ENCODE data around the gene ABCC1.

Gene ABCC1

DNA sequence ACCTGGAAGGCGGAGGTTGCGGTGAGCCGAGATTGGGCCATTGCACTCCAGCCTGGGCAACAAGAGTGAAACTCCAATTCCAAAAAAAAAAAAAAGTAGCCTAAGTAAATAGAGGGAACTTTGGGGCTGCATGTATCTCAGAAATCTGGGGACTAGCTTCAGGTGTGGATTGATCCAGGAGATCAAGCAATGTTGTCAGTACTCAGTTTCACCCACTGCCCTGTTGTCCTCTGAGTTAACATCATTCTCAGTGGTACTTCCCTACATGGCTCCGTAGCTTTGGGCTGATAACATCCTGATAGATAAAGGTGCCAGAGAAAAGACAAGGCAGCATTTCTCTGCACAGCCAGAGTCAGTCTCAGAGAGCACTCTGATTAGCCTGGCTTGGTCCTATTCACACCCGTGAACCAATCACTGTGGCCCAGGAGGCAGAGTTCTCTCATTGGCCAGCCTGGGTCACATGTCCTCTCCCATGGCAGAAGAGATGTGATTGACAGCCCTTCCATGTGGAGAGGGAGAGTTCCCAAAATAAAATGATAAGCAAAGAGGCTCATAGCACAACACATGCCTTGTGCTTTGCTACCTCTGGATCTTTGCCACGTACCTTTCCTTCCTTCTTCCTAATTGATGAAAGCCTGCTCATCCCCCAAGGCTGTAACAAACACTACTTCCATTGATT is 99.6 kb downstream of the ABCC1 start:
- no peak for DNase-seq (ENCODE audit: low read depth)

DNA sequence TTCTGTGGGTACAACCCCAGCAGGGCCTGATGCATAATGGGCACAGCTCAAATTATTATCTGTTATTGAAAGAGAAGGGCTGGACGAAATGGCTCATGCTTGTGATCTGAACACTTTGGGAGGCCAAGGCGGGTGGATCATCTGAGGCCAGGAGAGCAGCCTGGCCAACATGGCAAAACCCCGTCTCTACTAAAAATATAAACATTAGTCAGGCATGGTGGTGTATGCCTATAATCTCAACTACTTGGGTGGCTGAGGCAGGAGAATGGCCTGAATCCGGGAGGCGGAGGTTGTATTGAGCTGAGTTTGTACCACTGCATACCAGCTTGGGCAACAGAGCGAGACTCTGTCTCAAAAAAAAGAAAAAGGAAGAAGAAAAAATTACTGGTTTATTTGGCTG is 100.7 kb downstream of the ABCC1 start:
- no peak for DNase-seq (ENCODE audit: low read depth)

DNA sequence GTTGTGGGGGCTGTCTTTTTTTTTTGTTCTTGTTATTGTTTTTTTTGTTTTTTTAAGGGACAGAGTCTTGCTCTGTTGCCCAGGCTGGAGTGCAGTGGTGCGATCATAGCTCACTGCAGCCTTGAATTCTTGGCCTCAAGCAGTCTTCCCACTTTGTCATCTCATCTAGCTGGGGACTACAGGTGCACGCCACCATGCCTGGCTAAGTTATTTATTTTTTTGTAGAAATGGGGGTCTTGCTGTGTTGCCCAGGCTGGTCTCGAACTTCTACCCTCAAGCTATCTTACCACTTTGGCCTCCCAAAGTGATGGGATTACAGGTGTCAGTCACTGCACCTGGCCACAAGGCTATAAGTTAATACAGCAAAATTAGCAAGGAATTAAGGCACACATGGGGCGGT is 101.7 kb downstream of the ABCC1 start:
- DNase-seq (ENCODE audit: low read depth): no peak

DNA sequence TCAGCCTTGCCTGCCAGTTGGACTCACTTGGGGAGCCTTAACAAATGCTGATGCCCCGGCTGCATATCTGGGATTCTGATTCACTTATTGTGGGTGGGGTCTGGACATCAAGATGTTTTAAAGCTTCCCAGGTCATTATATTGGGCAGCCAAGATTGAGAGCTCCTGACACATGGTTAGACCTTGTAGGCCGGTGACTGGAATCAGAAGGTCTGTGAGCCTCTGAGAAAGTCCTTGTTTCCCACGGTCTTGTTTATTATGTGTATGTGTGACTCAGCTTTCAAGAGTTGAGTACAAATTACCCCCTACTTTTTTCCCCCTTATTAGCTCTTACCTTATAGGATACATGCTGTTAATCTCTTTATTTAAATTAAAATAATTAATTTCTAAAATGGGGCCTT is 103.5 kb downstream of the ABCC1 start:
- no peak for DNase-seq (ENCODE audit: low read depth)

DNA sequence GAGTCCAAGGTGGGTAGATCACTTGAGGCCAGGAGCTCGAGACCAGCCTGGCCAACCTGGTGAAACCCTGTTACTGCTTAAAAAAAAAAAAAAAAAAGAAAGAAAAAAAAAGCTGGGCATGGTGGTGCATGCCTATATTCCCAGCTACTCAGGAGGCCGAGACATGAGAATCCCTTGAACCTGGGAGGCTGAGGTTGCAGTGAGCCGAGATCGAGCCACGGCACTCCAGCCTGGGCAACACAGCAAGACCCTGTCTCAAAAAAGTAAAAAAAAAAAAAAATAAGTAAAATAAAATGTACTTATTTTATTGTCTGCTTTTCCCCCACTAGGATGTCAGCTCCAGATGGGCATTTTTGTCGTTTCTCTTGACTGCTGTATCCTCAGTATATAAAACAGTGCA is 107.7 kb downstream of the ABCC1 start:
- no peak for DNase-seq (ENCODE audit: low read depth)

DNA sequence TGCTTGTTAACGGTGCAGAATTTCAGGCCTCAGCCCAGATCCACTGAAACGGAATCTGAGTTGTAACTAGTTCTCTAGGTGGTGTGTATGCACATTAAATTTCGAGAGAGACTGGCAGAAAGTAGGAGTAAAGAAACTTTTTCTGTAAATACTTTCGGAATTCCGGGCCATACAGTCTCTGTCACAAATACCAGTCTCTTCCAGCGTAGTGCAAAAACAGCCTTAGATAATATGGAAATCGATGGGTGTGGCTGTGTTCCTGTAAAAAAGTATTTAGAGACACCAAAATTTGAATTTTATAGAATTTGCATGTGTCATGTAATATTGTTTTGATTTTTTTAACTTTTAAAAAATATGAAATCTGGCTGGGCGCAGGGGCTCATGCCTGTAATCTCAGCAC is 109.7 kb downstream of the ABCC1 start:
- DNase-seq (ENCODE audit: low read depth): no peak

DNA sequence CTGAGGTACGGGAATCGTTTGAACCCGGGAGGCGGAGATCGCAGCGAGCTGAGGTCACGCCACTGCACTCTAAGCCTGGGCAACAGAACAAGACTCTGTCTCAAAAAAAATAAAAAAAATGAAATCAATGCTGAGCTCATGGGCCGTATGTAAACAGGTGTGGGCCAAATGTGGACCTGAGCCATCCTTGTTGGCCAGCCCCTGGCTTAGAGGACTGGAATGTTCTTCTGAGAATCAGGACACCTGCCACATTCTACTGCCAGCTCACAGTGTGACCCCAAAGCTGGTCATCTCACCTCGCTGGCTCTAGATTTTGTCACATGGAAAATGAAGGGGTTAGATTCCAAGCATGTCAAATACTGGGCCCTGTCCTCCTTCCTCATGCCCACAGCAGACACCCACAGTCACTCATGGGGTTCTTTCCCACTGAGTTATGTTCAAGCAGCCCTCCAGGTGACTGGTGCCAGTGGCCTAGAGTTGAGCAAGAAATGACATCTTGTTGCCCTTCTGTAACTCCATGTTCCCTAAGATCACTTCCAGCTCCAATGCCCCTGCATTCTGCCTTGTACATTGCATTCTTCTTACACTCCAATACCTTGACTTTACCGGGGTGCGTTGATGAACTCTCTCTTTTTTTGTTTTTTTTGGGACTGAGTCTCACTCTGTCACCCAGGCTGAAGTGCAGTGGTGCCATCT is 110.6 kb downstream of the ABCC1 start:
- no peak for DNase-seq (ENCODE audit: low read depth)

DNA sequence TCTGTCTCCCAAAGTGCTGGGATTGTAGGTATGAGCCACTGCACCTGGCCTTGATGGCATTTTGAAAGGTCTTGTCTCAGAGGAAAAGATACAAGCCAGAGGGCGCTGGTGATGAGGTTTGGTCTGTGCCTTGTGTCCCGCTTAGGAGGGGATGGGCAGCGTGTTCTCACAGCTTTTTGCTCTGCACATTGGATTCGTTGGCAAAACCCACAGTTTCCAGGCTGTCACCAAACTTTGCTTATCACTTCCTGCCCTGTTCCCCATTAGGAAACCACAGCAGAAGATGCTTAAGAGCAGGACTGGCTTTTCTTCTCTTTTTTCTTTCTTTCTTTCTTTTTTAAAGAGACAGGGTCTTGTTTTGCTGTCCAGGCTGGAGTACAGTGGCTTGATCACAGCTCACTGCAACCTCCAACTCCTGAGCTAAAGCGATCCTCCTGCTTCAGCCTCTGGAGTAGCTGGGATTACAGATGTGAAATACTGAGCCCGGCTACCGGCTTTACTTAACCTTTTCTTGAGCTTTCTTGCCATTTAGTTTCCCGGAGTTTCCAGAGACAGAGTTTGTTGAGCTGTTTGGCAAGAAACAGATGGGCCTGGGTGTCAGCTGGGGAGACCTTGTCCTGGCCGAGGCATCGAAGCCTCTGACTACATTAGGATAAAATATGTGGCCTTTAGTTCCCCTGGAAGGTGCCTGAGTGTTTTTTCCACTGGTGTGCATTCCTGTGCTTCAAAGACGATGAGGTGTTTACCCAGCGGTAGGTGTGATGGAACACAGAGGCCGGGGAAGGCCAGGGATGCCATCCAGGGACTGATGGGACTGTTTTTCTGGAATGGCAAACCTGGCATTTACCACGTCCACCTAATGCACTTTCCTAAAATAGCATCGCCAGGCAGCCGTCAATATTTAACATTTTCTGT is 112.9 kb downstream of the ABCC1 start:
- no peak for DNase-seq (ENCODE audit: low read depth)

DNA sequence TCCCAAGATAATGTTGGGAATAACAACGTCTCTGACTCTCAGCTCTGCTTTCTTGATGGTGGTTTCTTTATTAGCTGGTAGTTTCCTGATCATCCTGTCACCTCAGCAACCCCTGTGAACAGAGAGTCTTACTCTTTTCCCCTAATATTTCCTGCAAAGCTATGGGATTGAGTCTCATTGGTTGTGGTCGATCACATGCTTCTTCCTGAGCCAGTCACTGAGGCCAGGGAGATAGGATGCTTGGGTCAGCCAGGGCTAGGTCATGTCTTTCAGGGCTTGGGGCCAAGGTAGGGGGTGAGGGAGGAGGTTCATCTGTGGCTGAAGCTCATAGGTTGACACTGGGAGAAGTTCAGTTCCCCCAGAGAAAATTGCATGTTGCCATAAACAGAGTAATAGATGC is 114.3 kb downstream of the ABCC1 start:
- no peak for DNase-seq (ENCODE audit: low read depth)

DNA sequence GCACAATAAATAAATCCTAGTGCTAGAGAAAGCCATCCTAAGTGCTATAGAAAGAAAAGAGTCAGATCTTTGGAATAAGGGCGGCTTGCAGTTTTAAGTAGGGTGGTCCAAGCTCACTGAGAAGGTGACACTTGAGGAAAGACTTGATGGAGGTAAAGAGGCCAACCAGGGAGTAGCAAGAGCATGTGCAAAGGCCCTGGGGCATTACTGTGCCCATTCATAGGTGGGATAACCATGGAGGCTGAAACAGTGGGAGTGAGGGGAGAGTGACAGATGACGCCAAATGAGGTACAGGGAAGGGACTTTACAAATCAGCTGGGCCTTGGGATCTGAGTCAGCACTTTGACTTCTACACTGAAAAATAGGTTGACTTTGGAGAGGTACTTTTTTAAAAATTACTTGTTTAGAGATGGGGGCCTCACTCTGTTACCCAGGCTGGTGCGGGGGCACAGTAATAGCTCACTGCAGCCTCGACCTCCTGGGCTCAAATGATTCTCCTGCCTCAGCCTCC is 115.5 kb downstream of the ABCC1 start:
- no peak for DNase-seq (ENCODE audit: low read depth)

DNA sequence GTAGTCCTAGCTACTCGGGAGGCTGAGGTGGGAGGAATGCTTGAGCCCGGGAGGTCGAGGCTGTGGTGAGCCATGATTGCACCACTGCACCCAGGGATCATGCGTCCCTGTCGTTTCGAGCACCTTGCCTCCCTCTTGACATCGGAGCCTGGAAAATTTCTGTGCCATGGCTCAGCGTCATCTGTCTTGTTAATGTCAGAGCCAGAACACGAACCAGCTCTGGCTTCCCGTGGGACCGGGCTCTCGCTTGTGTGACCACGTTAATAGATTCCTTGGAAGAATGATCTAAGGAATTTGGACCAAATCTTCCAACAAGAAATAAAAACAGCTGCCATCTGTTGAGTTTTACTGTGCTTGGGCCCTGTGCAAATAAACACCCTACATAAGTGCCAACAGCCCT is 117.7 kb downstream of the ABCC1 start:
- DNase-seq (ENCODE audit: low read depth): no peak

DNA sequence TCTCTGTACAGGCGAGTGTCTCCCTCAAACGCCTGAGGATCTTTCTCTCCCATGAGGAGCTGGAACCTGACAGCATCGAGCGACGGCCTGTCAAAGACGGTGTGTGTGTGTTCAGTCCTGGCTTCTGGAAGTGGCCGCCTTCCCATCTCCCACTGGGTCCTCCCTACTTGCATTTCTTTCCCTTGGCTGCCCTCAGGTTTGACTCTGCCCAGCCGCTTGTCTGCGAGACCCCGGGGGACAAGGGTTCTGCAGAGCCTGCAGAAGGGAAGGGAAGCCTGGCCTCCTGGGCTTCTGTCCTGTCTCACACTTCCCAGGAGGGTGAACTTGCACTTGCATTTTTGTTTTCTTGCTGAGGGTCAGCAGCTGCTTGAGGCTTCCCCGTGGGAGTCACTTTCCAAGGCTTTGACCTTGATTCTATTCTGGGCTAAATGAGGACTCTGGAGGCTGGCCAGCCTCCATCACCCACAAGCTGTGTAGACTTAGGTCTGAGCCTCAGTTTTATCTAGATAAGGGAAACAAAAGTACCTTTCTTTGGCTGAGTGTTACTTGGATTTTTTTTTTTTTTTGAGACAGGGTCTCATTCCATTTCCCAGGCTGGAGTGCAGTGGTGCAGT is 122.3 kb downstream of the ABCC1 start:
- DNase-seq (ENCODE audit: low read depth): no peak

DNA sequence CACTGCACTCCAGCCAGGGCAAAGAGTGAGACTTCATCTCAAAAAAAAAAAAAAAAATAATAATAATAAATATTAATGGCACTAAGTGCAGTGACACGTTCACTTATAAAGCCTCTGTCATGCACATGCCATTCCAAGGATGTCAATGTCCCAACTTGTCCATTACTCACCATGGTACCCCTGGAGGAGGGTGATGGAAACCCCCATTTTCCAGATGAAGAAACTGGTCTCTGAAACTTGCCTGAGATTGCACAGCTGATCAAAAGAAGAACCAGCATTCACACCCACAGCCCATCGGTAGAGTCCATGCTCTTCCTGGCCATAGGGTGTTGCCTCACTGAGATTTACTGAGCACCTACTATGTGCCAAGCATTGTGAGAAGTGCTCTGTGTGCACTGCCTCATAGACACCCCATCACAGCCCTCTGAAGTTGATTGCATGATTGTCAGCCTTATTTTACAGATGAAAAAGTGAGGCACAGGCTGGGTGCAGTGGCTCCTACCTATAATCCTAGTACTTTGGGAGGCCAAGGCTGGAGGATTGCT is 123.7 kb downstream of the ABCC1 start:
- DNase-seq (ENCODE audit: low read depth): no peak

DNA sequence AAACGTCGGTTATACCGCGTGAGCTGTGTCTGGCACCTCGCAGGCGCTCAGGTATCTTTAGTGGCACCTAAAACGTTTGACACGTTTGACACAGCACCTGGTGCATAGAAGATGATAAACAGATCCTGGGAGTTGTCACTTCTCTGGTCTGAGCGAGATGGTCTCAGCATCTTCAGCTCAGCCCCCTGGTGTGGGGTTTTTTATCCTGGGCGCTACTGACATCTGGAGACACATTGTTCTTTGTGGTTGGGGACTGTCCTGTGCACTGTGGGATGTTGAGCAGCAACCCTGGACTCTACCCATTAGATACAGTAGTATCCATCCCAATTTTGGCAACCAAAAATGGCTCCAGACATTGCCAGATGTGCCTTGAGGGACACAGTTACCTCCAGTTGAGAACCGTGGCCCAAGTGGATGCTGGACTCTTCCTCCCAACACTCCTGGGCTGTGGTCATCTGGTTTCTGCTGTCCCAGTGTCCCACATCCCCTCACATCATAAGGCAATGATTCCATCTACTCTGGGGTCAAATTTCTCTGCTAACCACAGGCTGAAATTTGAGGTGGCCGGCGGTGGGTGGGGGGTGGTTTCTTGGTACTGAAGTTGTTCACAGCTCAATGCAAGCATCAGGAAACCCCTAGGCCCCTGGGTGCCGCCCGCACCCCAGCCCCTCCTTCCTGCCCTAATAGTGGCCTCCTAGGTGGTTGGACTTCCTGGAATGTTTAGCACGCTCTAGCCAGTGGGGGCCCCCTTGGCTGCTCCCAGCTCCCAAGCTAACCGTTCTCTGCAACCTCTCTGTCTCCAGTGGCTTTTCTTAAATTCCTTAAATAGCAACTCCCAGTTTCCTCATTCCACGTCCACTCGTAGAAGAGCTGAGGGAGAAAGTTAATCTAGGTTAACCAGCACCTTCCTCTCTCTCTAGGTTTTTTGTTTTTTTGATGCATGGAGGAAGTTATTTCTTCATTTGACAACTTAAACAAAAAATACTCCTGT is 124.8 kb downstream of the ABCC1 start:
- peak; percentile 30 for DNase-seq (ENCODE audit: low read depth)

DNA sequence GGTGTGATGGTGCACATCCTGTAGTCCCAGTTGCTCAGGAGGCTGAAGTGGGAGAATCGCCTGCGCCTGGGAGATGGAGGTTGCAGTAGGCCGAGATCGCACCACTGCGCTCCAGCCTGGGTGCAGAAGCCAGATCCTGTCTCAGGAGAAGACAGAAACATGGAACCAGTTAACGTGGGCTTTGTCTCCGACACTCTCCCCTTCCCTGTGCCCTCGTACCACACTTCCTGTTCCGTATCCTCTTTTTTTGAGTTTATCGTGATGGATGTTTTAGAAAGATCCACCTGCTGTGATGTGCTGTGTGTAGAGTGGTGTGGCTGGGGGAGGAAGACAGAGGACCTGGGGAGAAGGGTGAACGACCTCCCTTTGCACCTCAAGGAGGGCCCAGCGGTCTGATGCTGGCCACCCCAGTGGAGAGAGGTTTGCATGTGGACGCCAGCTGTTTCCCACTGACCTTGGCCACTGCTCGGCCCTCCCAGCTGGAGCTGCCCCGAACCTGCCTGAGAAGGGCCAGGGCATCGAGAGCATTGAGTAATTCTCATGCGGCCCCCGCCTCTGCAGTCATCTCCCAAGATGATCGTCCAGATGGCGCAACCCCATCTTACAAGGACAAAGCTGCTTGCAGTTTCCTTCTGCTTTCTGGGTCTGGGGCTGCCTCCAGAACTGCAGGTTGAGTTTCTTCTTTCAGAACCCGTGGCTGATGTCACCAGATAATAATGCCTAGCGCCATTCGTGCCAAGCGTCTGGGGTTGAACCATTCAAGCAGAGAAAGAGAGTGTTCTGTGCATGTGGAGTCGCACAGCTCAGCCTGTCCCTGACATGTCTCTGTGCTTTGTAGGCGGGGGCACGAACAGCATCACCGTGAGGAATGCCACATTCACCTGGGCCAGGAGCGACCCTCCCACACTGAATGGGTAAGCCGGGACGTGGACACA is 126.3 kb downstream of the ABCC1 start:
- no peak for DNase-seq (ENCODE audit: low read depth)

DNA sequence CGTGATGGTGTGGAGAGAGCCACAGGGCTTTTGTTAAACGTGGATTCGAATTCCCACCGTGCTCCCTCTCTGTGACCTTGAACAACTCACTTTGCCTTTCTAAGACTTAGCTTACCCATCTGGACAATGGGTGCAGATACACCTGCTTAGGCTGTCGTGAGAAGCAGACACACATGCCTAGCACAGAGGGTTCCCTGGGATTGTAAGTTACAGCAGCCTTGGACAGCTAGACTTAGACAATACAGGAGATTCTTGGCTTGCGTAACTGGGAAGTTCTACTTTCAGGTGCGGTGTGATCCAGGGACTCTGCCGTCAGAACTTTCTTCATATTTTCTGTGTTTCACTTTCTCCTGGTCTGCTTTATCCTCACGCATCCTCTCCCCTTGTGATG is 127.0 kb downstream of the ABCC1 start:
- DNase-seq (ENCODE audit: low read depth): no peak

DNA sequence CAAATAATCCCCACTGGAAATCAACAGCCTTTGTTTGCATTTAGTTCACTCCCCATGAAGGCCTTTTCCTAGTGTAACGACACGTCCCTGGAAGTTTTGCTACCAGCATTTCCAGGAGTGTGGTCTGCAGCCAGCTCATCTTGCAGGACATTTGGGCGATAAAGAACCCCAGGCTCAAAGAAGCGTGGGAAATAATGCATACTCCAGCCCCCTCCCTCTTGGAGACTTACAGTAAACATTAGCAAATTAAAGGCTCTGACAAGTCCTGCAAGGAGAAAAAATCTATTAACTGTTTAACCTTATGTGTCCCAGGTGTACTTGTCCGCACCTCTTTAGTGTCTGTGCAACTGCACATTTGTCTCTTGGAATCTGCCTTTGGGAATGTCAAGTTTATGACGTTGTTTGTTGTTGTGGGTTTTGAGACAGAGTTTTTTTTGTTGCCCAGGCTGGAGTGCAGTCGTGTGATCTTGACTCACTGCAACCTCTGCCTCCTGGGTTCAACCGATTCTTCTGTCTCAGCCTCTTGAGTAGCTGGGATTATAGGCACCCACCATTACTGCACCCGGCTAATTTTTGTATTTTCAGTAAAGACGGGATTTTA is 131.1 kb downstream of the ABCC1 start:
- no peak for DNase-seq (ENCODE audit: low read depth)

DNA sequence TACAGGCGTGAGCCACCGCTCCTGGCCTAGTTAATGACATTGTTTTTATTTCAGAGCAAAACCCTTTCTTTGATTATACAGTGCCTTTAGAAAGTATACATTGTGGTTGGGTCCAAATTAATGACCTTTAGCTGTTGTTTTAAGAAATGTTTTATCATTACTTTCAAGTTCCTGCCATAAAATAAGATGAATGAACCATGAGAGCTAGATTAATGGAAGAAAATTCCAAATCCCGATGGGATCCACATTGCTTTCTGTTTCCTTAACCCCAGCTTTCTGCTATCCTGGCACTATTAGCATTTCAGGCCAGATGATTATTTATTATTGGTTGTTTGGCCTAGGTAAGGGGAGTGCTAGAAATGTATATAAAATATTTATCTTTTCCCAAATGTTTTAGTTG is 131.7 kb downstream of the ABCC1 start:
- no peak for DNase-seq (ENCODE audit: low read depth)

DNA sequence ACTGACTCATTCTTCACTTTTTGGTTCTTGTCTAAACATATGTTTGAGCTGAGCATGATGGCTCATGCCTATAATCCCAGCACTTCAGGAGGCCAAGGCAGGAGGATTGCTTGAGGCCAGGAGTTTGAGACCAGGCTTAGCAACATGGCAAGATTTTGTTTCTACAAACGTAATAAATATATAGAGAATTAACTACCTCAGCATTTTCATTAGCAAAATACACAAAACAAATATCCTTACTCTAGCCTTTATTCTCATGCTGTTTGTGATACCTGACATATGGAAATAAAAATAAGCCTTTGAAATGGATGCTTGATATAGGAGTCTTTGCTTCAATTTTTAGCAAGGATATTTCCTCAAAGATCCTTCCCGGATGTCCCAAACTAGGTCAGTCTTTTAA is 132.8 kb downstream of the ABCC1 start:
- no peak for DNase-seq (ENCODE audit: low read depth)
